Measurements from ENCODE around the gene TRIM60.
"Not testable (repeated sequence)": the region's sequence is repeated elsewhere in the genome, so short reads cannot be mapped to it uniquely, and the experiment has no call there.

TRIM60 gene

GRCh38 chr4:165027762-165028402 is 3.9 kb upstream of the TRIM60 start:
- in situ Hi-C loops (cut with HindIII; ENCODE audit: low pct_ligation_motif_present, low pct_unique_long_range_greater_than_20kb, low sequenced_read_pairs) = no loop called here
- no peak for DNase-seq

DNA sequence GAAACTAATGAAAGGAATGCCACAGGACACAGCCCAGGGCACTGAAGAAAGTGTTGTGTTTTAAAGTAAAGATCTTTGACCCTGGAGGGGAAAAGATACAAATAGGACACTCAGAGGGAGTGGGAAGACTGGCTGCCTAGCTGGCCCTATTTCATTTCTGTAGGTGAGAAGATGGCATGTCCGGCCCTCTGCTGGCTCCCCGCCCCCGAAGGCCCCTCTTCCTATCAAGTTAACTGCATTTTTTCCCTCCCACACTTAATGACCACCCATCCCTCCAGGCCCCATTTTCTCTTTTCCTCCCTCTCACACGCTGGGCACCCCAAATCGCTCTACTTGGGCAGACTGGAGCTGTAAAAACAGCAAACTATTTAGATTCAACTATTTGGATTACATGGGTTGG is 16.4 kb downstream of the TRIM60 start:
- no peak for DNase-seq
- in situ Hi-C loops (cut with HindIII; ENCODE audit: low pct_ligation_motif_present, low pct_unique_long_range_greater_than_20kb, low sequenced_read_pairs) = no loop called here

DNA sequence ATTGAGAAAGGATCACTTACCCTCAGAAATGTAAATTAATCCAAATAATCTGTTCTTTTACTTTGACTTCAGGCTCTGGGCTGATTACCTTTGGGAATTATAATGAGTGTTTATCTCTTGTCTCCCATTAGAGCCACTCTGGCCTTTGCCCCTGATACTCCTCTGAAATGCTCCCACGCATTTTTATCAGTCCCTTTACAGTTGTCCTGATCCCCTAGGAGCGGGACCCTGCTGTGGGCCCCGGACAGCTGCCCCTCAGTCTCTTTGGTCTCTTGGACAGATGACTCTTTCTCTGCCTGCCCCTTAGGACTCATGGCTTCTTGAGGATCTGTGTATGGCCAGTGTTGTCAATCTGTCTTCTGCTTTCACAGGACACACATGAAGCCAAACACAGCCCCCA is 20.8 kb downstream of the TRIM60 start:
- in situ Hi-C loops (cut with HindIII; ENCODE audit: low pct_ligation_motif_present, low pct_unique_long_range_greater_than_20kb, low sequenced_read_pairs) = no loop called here
- DNase-seq = no peak

DNA sequence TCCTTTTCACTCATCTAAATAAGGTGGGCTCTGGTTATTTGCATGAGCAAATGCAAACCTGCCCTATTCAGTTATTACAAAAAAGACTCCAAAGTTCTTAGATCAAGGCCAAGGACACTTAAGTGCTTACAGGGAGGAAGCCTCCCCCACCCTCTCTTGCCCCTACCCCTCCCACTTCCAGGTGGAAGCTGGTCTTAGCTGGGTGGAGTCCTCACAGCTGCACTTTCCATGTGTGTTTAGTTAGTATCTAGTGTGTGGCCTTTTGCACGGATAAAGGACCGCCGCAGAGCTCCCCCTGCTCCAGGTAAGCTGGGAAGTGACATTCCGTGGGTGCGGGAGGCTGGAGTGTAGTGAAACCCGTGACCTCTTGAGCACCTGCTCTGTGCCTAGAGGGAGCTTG is 21.8 kb downstream of the TRIM60 start, which contains the start of gene TRIM75:
Gene TRIM75 (plus strand): TSS at position 222 of the 400 bp plus-strand sequence. CDS start 5,282 bp downstream, outside the sequence.
- in situ Hi-C loops (cut with HindIII; ENCODE audit: low pct_ligation_motif_present, low pct_unique_long_range_greater_than_20kb, low sequenced_read_pairs) = no loop called here
- DNase-seq = no peak

DNA sequence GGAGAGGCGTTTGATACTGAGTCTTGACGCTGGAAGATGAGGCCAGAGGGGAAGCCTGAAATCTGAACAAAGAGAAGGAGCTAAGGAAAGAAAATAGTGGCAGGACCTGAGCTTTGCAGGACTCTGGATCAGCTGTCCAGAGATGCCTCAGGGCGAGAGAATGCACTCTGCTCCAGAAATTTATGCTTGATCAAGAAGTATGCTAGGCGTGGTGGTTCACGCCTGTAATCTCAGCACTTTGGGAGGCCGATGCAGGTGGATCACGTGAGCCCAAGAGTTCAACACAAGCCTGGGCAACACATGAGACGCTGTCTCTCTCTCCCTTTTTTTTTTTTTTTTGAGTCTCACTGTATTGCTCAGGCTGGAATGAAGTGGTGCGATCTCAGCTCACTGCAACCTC is 23.8 kb downstream of the TRIM60 start:
- no peak for DNase-seq
- in situ Hi-C loops (cut with HindIII; ENCODE audit: low pct_ligation_motif_present, low pct_unique_long_range_greater_than_20kb, low sequenced_read_pairs) = no loop called here

DNA sequence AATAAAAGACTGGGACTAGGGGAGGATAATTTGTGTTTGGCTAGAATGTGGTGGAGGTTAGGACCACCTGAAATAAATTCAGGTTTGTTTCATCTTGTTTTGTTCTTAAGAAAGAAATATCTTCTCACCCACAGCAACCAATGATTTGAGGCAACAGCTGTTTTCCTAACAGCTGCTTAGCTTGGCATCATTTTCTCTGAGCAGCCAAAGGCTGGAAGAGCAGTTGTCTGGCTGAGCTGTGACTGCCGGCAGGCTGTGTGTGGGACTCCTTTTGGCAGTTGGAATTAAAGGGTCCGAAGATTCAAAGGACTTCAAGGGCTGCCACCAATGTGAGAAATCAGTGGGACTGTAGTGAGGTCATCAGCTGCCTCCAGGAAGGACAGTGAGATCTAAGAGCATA is 26.9 kb downstream of the TRIM60 start:
- in situ Hi-C loops (cut with HindIII; ENCODE audit: low pct_ligation_motif_present, low pct_unique_long_range_greater_than_20kb, low sequenced_read_pairs) = no loop called here
- DNase-seq = no peak

DNA sequence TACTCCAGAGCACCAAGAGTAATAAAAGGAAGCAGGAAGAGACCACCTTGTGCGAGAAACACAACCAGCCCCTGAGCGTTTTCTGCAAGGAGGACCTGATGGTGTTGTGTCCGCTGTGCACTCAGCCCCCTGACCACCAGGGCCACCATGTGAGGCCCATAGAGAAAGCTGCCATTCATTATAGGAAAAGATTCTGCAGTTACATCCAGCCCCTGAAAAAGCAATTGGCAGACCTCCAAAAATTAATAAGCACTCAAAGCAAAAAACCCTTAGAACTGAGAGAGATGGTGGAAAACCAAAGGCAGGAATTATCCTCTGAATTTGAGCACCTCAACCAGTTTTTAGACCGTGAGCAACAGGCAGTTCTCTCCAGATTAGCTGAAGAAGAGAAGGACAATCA is 27.6 kb downstream of the TRIM60 start:
- no peak for DNase-seq
- in situ Hi-C loops (cut with HindIII; ENCODE audit: low pct_ligation_motif_present, low pct_unique_long_range_greater_than_20kb, low sequenced_read_pairs) = no loop called here

DNA sequence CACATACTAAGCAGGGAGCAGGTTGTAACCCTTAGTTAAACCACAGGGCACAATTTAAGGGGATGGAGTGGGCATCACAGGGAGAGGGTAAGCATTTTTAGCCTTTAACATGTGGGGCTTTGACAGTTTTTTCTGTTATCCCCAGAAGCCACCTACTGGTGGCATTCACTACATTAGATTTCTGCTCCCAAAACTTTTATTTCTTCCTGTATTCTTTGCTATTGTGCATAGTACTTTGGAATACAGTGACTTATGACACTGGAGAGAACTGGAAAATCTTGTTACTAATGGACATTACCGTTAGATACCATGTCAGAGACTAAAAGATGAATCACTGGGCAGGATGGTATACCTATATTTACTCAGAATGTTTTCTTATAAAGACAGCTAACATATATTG is 29.1 kb downstream of the TRIM60 start:
- DNase-seq = no peak
- in situ Hi-C loops (cut with HindIII; ENCODE audit: low pct_ligation_motif_present, low pct_unique_long_range_greater_than_20kb, low sequenced_read_pairs) = no loop called here

GRCh38 chr4:165070560-165070959 is 38.8 kb downstream of the TRIM60 start:
- DNase-seq = no peak
- in situ Hi-C loops (cut with HindIII; ENCODE audit: low pct_ligation_motif_present, low pct_unique_long_range_greater_than_20kb, low sequenced_read_pairs) = no loop called here

- DNase-seq; in situ Hi-C loops (cut with HindIII; ENCODE audit: low pct_ligation_motif_present, low pct_unique_long_range_greater_than_20kb, low sequenced_read_pairs): not testable (repeated sequence)
Measured at GRCh38 chr4:165073346-165073745, 41.5 kb downstream of the TRIM60 start.

- DNase-seq = no peak
- in situ Hi-C loops (cut with HindIII; ENCODE audit: low pct_ligation_motif_present, low pct_unique_long_range_greater_than_20kb, low sequenced_read_pairs) = no loop called here
Measured at GRCh38 chr4:165077034-165077578, 45.3 kb downstream of the TRIM60 start.

- DNase-seq = no peak
- in situ Hi-C loops (cut with HindIII; ENCODE audit: low pct_ligation_motif_present, low pct_unique_long_range_greater_than_20kb, low sequenced_read_pairs) = no loop called here
Measured at GRCh38 chr4:165079476-165079875, 47.7 kb downstream of the TRIM60 start.

DNA sequence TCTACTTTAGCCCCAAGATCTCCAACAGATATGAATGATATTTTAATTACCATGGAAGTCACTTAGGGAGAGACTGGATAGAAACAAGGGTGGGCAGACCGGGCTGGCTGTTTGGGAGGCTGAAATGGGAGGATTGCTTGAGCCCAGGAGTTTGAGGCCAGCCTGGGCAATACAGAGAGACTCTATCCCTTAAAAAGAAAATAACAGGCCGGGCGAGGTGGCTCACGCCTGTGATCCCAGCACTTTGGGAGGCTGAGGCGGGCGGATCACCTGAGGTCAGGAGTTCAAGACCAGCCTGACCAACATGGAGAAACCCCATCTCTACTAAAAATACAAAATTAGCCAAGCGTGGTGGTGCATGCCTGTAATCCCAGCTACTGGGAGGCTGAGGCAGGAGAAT is 53.0 kb downstream of the TRIM60 start:
- in situ Hi-C loops (cut with HindIII; ENCODE audit: low pct_ligation_motif_present, low pct_unique_long_range_greater_than_20kb, low sequenced_read_pairs); DNase-seq: not testable (repeated sequence)

- no peak for DNase-seq
- in situ Hi-C loops (cut with HindIII; ENCODE audit: low pct_ligation_motif_present, low pct_unique_long_range_greater_than_20kb, low sequenced_read_pairs) = no loop called here
Measured at GRCh38 chr4:165085946-165086345, 54.1 kb downstream of the TRIM60 start.

DNA sequence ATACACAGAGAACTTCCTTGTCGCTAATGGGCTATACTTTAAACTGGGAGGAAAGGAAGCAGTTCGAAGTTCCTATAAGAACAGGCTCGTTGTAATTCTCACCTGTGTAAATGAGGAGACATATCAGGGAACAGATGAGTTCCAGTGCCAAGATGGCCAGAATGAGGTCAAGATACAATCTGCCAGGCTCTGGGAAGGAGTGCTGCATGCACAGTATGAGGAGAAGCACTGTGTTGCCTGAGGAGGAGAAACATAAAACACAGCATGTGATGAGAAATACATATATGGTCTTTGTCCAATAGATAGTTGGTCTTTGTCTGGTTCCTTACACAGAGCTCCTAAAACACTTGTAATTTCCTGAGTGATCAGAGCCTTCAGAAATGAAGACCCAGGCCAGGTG is 56.6 kb downstream of the TRIM60 start:
- DNase-seq = no peak
- in situ Hi-C loops (cut with HindIII; ENCODE audit: low pct_ligation_motif_present, low pct_unique_long_range_greater_than_20kb, low sequenced_read_pairs) = no loop called here
